A549 treated with AZD9567 at 1 μM for 4 hours (cell line): Measurements from ENCODE around the gene LGALS9B. TPM values are rescaled to one million over a fixed set of nuclear protein-coding genes. Genes with fewer than 3 reads are reported as not detected.

Source experiments
- total RNA-seq: library from RNA; stranded (reverse); fragments of 200-300 nt; extraction: Qiagen RNA extraction; gene quantifications from 5 replicates; pipeline ENCODE4 v1.2.3, GENCODE V29; 2022; ENCODE audit not compliant: insufficient read depth

The LGALS9B gene
- total RNA-seq, result not detected in 5 replicates

DNA sequence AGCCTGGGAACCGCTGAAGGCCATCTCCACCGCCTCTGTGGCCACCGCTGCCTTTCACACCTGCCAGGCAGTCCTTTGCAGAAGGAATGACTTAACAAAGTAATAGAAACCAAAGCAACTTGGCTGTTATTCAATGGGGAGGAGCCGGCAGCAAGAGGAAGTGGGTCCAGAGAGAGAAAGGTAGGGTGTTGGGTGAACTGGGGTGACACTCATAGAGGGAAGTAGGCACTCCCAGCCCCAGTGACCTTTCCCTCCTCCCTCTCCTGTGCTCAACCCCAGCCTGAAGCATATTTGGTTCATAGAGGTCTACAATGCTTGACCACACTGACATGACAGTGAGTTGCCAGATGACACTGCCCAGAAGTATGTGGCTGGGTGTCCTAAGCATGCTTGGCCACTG is at the start of gene LGALS9B:
Gene LGALS9B (minus strand): TSS at position 93 of the 400 bp plus-strand sequence. CDS start 69 bp downstream, at position 24.

Other genes starting within 250 kb of the LGALS9B start
- gene CDRT15L2, start 112.2 kb upstream of the LGALS9B start, total RNA-seq, result not detected in 5 replicates